T-helper 1 cell treated with Interleukin-12 subunit alpha and Interleukin-12 subunit beta and Interleukin-4 antibody, amounts not matched to agents 30 μg/mL and 1 μg/mL, for 36 hours (primary cell): ENCODE data around the gene SLC22A17.
"Not testable (repeated sequence)": the region's sequence is repeated elsewhere in the genome, so short reads cannot be mapped to it uniquely, and the experiment has no call there.

Experiments
- H3K27ac Mint-ChIP-seq: one replicate; pipeline ENCODE4 v1.8.0; 2021; ENCODE audit warnings: mild to moderate bottlenecking, mixed read lengths
- H3K27me3 Mint-ChIP-seq: one replicate; pipeline ENCODE4 v1.8.0; 2021; ENCODE audit warnings: low read depth, mixed read lengths
- H3K36me3 Mint-ChIP-seq: one replicate; pipeline ENCODE4 v1.8.0; 2021; ENCODE audit warnings: low read depth, mixed read lengths
- H3K4me1 Mint-ChIP-seq: one replicate; pipeline ENCODE4 v1.8.0; 2021; ENCODE audit warnings: low read depth, mixed read lengths
- H3K4me3 Mint-ChIP-seq: one replicate; pipeline ENCODE4 v1.8.0; 2021; ENCODE audit warnings: mild to moderate bottlenecking, moderate library complexity, mixed read lengths
- H3K9me3 Mint-ChIP-seq: one replicate; pipeline ENCODE4 v1.8.0; 2021; ENCODE audit warnings: mixed read lengths

Gene SLC22A17

GRCh38 chr14:23347406-23348296, 5.0 kb downstream of the SLC22A17 start:
- Mint-ChIP-seq H3K36me3 (peaks cover 2% of the 10 kb centered on the region), H3K27me3 (peaks cover 25% of the 10 kb centered on the region), H3K4me3 (no peak overlapping the region), H3K27ac (no peak overlapping the region), H3K9me3 (no peaks in the 10 kb centered on the region), H3K4me1 (peaks cover 2% of the 10 kb centered on the region)

- H3K27ac Mint-ChIP-seq: no peak overlapping the region
- no peak overlapping the region for H3K4me3 Mint-ChIP-seq
- peaks cover 27% of the 10 kb centered on the region for H3K27me3 Mint-ChIP-seq
- no peaks in the 10 kb centered on the region for H3K9me3 Mint-ChIP-seq
- H3K36me3 Mint-ChIP-seq: peaks cover 2% of the 10 kb centered on the region
- H3K4me1 Mint-ChIP-seq: peaks cover 2% of the 10 kb centered on the region
These were observed 5.8 kb downstream of the SLC22A17 start for GRCh38 chr14:23346693-23347405.

DNA sequence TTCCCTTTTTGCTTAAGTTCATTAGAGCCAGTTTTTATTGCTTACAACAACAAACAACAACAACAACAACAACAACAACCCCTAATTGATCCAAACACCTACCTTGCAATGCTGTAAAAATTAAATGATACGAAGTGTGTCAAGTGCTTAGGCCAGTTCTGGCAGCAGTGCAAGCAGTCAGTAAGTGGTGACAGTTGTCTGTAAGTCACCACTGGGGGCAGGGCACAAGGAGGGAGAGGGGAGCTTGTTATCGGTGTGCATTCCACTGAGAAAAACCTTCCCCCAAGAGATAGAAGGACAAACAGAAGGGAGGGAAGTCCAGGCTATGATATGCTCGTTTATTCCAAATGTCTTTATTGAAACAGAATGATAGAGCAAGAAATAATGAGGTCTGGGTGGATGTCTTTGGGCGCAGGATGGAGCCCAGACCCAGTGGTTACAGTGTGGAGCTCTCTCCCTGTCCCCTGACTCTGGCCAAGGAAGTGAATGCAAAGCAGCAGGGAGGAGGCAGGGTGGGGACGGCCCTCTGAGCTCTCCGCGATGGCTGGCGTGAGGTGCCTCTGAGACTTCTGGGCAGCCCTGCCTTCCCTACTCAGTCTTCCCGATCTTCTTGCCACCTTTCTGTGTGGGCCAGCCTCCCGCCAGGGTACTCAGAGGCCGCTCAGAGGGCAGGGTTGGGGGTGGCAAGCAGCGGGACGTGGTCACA, 6.5 kb downstream of the SLC22A17 start:
- no peak overlapping the region for H3K27ac Mint-ChIP-seq
- H3K36me3 Mint-ChIP-seq: peaks cover 2% of the 10 kb centered on the region
- peaks cover 2% of the 10 kb centered on the region for H3K4me1 Mint-ChIP-seq
- H3K9me3 Mint-ChIP-seq: no peaks in the 10 kb centered on the region
- H3K27me3 Mint-ChIP-seq: peaks cover 23% of the 10 kb centered on the region
- no peak overlapping the region for H3K4me3 Mint-ChIP-seq

DNA sequence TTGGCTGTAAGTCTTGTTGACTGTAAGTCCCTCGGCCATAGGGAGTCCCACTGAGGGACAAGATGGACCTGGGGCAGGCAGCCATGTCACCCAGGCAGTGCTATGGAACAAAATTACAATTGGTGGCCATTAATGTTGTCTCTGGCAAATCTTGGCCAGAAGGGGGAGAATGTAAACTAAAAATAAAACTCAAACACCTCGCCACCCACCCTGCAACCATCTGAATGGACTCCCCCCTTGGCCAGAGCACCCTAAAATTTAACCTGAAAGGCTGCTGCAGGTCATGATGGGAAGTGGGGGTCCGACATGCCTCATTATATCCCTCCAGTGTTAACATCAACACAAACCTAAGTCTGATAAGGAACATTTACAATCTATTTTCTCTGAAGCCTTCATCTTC, 8.2 kb downstream of the SLC22A17 start:
- H3K4me3 Mint-ChIP-seq: no peak overlapping the region
- peaks cover 23% of the 10 kb centered on the region for H3K27me3 Mint-ChIP-seq
- H3K4me1 Mint-ChIP-seq: no peaks in the 10 kb centered on the region
- H3K27ac Mint-ChIP-seq: no peak overlapping the region
- no peaks in the 10 kb centered on the region for H3K9me3 Mint-ChIP-seq
- no peaks in the 10 kb centered on the region for H3K36me3 Mint-ChIP-seq

DNA sequence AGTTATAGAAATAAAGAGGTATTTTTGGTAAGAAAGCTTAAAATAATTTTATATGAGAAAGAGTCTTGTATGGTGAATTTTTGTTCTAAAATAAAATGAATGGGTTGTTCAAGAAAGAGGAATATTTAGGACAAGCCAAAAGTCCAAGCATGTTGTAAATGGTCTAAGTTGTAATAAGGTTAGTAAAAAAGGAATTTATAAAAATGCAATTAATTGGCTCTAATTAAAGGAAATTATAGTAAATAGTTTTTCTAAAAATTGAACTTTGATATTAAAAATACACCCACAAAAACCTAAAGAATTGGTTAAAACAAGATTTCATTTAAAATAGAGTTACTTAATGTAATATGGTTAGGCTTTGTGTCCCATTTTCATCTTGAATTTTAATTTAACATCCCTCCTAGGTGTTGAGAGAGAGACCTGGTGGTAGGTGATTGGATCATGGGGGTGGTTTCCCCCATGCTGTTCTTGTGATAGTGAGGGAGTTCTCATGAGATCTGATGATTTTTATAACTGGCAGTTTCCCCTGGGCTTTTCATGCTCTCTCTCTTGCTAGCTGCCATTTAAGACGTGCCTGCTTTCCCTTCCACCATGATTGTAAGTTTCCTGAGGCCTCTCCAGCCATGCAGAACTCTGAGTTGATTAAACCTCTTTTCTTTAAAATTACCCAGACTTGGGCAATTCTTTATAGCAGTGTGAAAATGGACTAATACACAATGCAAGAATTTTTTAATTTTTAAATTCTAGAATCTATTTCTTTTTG, 13.0 kb downstream of the SLC22A17 start:
- Mint-ChIP-seq H3K27me3 (peaks cover 42% of the 10 kb centered on the region), H3K27ac (no peak overlapping the region), H3K4me1 (no peaks in the 10 kb centered on the region), H3K9me3 (no peaks in the 10 kb centered on the region), H3K36me3 (no peaks in the 10 kb centered on the region), H3K4me3 (no peak overlapping the region)

DNA sequence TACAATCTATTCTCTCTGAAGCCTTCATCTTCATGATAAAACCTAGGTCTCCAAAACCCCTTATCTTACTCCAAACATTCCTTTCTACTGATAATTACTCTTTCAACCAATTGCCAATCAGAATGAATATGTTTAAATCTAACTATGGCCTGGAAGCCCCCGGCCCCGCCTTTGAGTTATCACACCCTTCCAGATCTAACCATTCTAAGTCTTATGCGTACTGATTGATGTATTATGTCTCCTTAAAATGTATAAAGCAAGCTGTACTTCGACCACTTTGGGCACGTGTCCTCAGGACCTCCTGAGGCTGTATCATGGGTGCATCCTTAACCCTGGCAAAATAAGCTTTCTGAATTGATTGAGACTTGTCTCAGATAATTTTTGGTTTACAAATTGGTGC, 17.1 kb downstream of the SLC22A17 start:
- Mint-ChIP-seq H3K27me3 (peaks cover 29% of the 10 kb centered on the region), H3K4me1 (no peaks in the 10 kb centered on the region), H3K4me3 (no peak overlapping the region), H3K36me3 (no peaks in the 10 kb centered on the region), H3K9me3 (no peaks in the 10 kb centered on the region), H3K27ac (no peak overlapping the region)

DNA sequence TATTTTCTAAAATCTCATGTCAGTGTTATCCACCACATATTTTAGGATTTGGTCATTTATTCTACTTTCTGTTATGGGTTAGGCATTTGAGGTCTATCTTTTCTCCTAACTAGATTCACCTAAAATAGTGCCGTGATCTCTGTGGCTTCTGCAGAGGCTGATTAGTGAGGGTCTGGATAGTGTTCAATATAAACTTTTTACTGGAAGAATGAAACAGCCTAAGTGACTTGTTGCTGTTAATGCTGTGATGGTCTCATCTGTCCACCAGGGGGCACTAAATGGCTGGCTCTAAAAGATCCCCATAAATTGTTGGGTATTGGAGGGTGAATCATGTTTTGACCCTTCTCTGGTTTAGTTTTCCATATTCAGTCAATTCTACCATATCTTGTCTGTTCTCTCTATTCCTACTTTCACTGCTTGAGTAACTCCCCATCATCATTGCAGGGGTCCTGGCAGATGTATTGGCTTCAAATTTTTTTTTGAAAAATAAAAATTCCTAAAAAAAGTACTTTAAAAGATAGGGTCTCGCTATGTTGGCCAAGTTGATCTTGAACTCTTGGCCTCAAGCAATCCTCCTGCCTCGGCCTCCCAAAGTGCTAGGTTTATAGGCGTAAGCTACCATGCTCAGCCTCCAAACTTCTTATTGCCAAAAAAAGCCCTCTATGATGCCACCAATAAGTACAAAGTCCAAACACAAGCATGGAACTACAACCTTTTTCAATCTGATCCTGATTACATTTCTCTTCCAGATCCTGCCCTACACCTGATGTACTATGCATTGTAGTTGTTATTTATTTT, 24.5 kb downstream of the SLC22A17 start:
- Mint-ChIP-seq H3K36me3 (peaks cover 20% of the 10 kb centered on the region), H3K27me3 (no peaks in the 10 kb centered on the region), H3K4me3 (no peak overlapping the region), H3K4me1 (peaks cover 6% of the 10 kb centered on the region), H3K9me3 (no peaks in the 10 kb centered on the region), H3K27ac (no peak overlapping the region)

GRCh38 chr14:23326491-23327332, 26.0 kb downstream of the SLC22A17 start:
- Mint-ChIP-seq H3K27ac (no peak overlapping the region), H3K36me3 (peaks cover 28% of the 10 kb centered on the region), H3K9me3 (no peaks in the 10 kb centered on the region), H3K27me3 (no peaks in the 10 kb centered on the region), H3K4me3 (no peak overlapping the region), H3K4me1 (peaks cover 17% of the 10 kb centered on the region)

DNA sequence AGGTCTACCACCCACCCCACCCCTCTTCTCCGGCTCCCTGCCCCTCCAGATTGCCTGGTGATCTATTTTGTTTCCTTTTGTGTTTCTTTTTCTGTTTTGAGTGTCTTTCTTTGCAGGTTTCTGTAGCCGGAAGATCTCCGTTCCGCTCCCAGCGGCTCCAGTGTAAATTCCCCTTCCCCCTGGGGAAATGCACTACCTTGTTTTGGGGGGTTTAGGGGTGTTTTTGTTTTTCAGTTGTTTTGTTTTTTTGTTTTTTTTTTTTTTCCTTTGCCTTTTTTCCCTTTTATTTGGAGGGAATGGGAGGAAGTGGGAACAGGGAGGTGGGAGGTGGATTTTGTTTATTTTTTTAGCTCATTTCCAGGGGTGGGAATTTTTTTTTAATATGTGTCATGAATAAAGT, 26.9 kb downstream of the SLC22A17 start:
- H3K27ac Mint-ChIP-seq, H3K9me3 Mint-ChIP-seq, H3K4me3 Mint-ChIP-seq, H3K27me3 Mint-ChIP-seq: not testable (repeated sequence)
- H3K4me1 Mint-ChIP-seq: peaks cover 20% of the 10 kb centered on the region
- H3K36me3 Mint-ChIP-seq: peaks cover 28% of the 10 kb centered on the region

DNA sequence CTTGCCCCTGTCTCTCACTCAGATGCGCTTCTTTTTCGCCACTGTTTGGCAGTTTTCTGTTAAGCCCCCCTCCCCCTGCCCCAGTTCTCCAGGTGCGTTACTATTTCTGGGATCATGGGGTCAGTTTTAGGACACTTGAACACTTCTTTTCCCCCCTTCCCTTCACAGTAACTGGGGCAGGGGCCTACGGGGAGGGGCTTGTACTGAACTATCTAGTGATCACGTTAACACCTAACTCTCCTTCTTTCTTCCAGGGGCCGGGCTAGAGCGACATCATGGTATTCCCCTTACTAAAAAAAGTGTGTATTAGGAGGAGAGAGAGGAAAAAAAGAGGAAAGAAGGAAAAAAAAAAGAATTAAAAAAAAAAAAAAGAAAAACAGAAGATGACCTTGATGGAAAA, 27.7 kb downstream of the SLC22A17 start:
- H3K4me3 Mint-ChIP-seq: no peak overlapping the region
- peaks cover 4% of the 10 kb centered on the region for H3K9me3 Mint-ChIP-seq
- no peak overlapping the region for H3K27ac Mint-ChIP-seq

GRCh38 chr14:23324455-23324846, 28.2 kb downstream of the SLC22A17 start:
- peaks cover 33% of the 10 kb centered on the region for H3K4me1 Mint-ChIP-seq
- H3K4me3 Mint-ChIP-seq: no peak overlapping the region
- no peak overlapping the region for H3K27ac Mint-ChIP-seq
- H3K36me3 Mint-ChIP-seq: peaks cover 37% of the 10 kb centered on the region
- H3K27me3 Mint-ChIP-seq: no peaks in the 10 kb centered on the region
- H3K9me3 Mint-ChIP-seq: peaks cover 9% of the 10 kb centered on the region

More for the DNA sequence above, 27.7 kb downstream of the SLC22A17 start:
- Mint-ChIP-seq H3K27me3 (no peaks in the 10 kb centered on the region), H3K4me1 (peaks cover 27% of the 10 kb centered on the region), H3K36me3 (peaks cover 32% of the 10 kb centered on the region)

GRCh38 chr14:23323838-23324454, 28.7 kb downstream of the SLC22A17 start:
- H3K4me3 Mint-ChIP-seq: no peak overlapping the region
- H3K27me3 Mint-ChIP-seq: no peaks in the 10 kb centered on the region
- H3K27ac Mint-ChIP-seq: no peak overlapping the region
- peaks cover 10% of the 10 kb centered on the region for H3K9me3 Mint-ChIP-seq
- peaks cover 38% of the 10 kb centered on the region for H3K36me3 Mint-ChIP-seq
- H3K4me1 Mint-ChIP-seq: peaks cover 33% of the 10 kb centered on the region
